Endothelial cell of umbilical vein (primary cell): ENCODE measurements around the gene ASL. TPM values are rescaled to one million over a fixed set of nuclear protein-coding genes. Genes with fewer than 3 reads are reported as not detected.

ENCODE experiments used
- BruUV-seq: library from RNA; stranded (reverse); fragments of 400-500 nt; replicated peaks from 2 replicates; lab custom pipeline; 2021; lab: Mats Ljungman, UMichigan
- CTCF ChIA-PET: fragments of 300-600, 350-600 bp; sonication (Branson Sonifier 250); formaldehyde crosslinking; loops from one replicate; lab custom pipeline; 2021; ENCODE audit warnings: antibody characterized with exemption, inconsistent platforms; lab: Charles Lee
- POLR2A ChIA-PET: fragments of 300-600, 350-600 bp; sonication (Branson Sonifier 250); formaldehyde crosslinking; loops from one replicate; lab custom pipeline; 2021; ENCODE audit warnings: antibody characterized with exemption, inconsistent platforms; lab: Charles Lee
- DNase-seq: peaks from one replicate; pipeline ENCODE4 v3.0.0-alpha.2; 2011; ENCODE audit warnings: low read depth, low spot score
- FAIRE-seq: peaks from 2 replicates; lab custom pipeline; 2011; peaks lifted over from hg19 to GRCh38; lab: Jason Lieb, UNC
- H2AFZ ChIP-seq: 2 replicates; pipeline ENCODE4 v1.6.0; 2012; ENCODE audit warnings: low read depth, low read length, control low read depth, inconsistent platforms
- H3K27ac ChIP-seq: 2 replicates; pipeline ENCODE4 v1.5.1; 2011; ENCODE audit warnings: low read depth, mild to moderate bottlenecking, control low read depth, low read length, moderate library complexity; ENCODE audit not compliant: insufficient read depth
- H3K27me3 ChIP-seq, 2 experiments: 2 replicates each; pipeline versions ENCODE4 v1.6.0 to v1.6.1; 2011; ENCODE audit warnings: low read length in 2 of 2, mixed read lengths in 1 of 2; ENCODE audit not compliant: control insufficient read depth in 2 of 2, insufficient read depth in 2 of 2
- H3K36me3 ChIP-seq, 2 experiments: 2 replicates in 1 of 2; 3 replicates in 1 of 2; pipeline ENCODE4 v1.5.1; 2011; ENCODE audit warnings: low read length in 2 of 2, mild to moderate bottlenecking in 1 of 2, moderate library complexity in 1 of 2; ENCODE audit not compliant: control insufficient read depth in 2 of 2, insufficient read depth in 2 of 2; ENCODE audit errors: extremely low read depth in 1 of 2
- H3K4me1 ChIP-seq: 3 replicates; pipeline ENCODE4 v1.5.1; 2011; ENCODE audit warnings: mild to moderate bottlenecking, low read length; ENCODE audit not compliant: control insufficient read depth, insufficient read depth; ENCODE audit errors: extremely low read depth
- H3K4me2 ChIP-seq: 2 replicates; pipeline ENCODE4 v1.6.1; 2011; ENCODE audit warnings: low read length, control low read depth, mixed read lengths; ENCODE audit not compliant: insufficient read depth
- H3K4me3 ChIP-seq, 3 experiments: fragments of 200-600 bp in 1 of 3; sonication (generic), shearing (Covaris generic) in 1 of 3; replicated peaks in 1 of 3; 2 replicates each; pipeline ENCODE4 v1.5.1; 2011 to 2016; ENCODE audit warnings: control low read depth in 3 of 3, low read length in 3 of 3, mild to moderate bottlenecking in 2 of 3, inconsistent platforms in 1 of 3, low read depth in 1 of 3, moderate library complexity in 1 of 3; ENCODE audit not compliant: insufficient read depth in 1 of 3
- H3K79me2 ChIP-seq: 2 replicates; pipeline ENCODE4 v1.6.0; 2012; ENCODE audit warnings: low read length, inconsistent platforms; ENCODE audit not compliant: control insufficient read depth, insufficient read depth
- H3K9ac ChIP-seq: replicated peaks from 2 replicates; pipeline ENCODE3; 2011; ENCODE audit warnings: low read length, control low read depth; ENCODE audit not compliant: insufficient read depth; ENCODE audit errors: extremely low read depth
- H3K9me1 ChIP-seq: replicated peaks from 3 replicates; pipeline ENCODE4 v1.6.0; 2011; ENCODE audit warnings: mild to moderate bottlenecking, low read length; ENCODE audit not compliant: control insufficient read depth, insufficient read depth; ENCODE audit errors: extremely low read depth
- H3K9me3 ChIP-seq: replicated peaks from 2 replicates; pipeline ENCODE4 v1.5.1; 2012; ENCODE audit warnings: low read length, inconsistent platforms; ENCODE audit not compliant: control insufficient read depth, insufficient read depth
- H4K20me1 ChIP-seq: replicated peaks from 2 replicates; pipeline ENCODE3; 2011; ENCODE audit warnings: mild to moderate bottlenecking, low read length; ENCODE audit not compliant: control insufficient read depth, insufficient read depth; ENCODE audit errors: extremely low read depth
- CTCF ChIP-seq, 2 donors: IDR thresholded peaks; 1 replicate in 1 of 2; 2 replicates in 1 of 2; pipeline ENCODE4 v1.5.1; 2011; ENCODE audit warnings: low read length in 2 of 2, mild to moderate bottlenecking in 2 of 2, moderate library complexity in 2 of 2, control low read depth in 1 of 2, inconsistent platforms in 1 of 2, low read depth in 1 of 2; ENCODE audit not compliant: insufficient read depth in 1 of 2; ENCODE audit errors: extremely low read depth in 1 of 2
- EZH2 ChIP-seq: IDR thresholded peaks from 2 replicates; pipeline ENCODE4 v1.6.1; 2012; ENCODE audit warnings: borderline replicate concordance, low read depth, mild to moderate bottlenecking, moderate library complexity, low read length, inconsistent platforms; ENCODE audit not compliant: severe bottlenecking
- GATA2 ChIP-seq: IDR thresholded peaks from 2 replicates; pipeline ENCODE4 v1.7.0; 2011; ENCODE audit warnings: low read depth, mild to moderate bottlenecking, moderate library complexity, mixed read lengths, low read length; ENCODE audit not compliant: insufficient read length, insufficient read depth
- JUN ChIP-seq: IDR thresholded peaks from 2 replicates; pipeline ENCODE4 v1.6.1; 2011; ENCODE audit warnings: borderline replicate concordance, low read depth; ENCODE audit not compliant: insufficient read length, insufficient read depth
- MYC ChIP-seq: IDR thresholded peaks from one replicate; pipeline ENCODE4 v1.6.1; 2011; ENCODE audit warnings: mild to moderate bottlenecking, low read depth, low read length
- POLR2A ChIP-seq: IDR thresholded peaks from 2 replicates; pipeline ENCODE4 v1.6.1; 2012; ENCODE audit warnings: low read depth, mild to moderate bottlenecking, control low read depth, low read length
- POLR2AphosphoS5 ChIP-seq: IDR thresholded peaks from 2 replicates; pipeline ENCODE4 v1.6.1; 2012; ENCODE audit warnings: low read depth, mild to moderate bottlenecking, control low read depth, low read length, moderate library complexity; ENCODE audit not compliant: insufficient read depth
- dilution Hi-C: fragments of 300-500 bp; cut with MboI; formaldehyde crosslinking; loops from one replicate; pipeline ENCODE4 v1.15.0; 2019; ENCODE audit warnings: low sequenced_read_pairs; ENCODE audit not compliant: extremely low pct_ligation_motif_present
- intact Hi-C: fragments of 100-400 bp; cut with micrococcal nuclease; formaldehyde crosslinking; loops from one replicate; pipeline ENCODE4 v1.10.0; 2022
- polyA plus RNA-seq, 4 experiments: library from polyadenylated mRNA; depleted of rRNA in 3 of 4; stranded (reverse) in 3 of 4; unstranded in 1 of 4; fragments of >200 nt; gene quantifications; 2 replicates each; pipeline versions ENCODE4 v1.2.1 to v1.2.3, GENCODE V29; 2011 to 2012; ENCODE audit warnings: missing spikeins in 1 of 4
- total RNA-seq: library from RNA; stranded (reverse); gene quantifications from 2 replicates; pipeline ENCODE4 v1.2.3, GENCODE V29; 2021
- TF ChIP-seq, protein P1 (sequence below): IDR thresholded peaks from 2 replicates; pipeline ENCODE4 v1.6.1; 2011; ENCODE audit not compliant: insufficient read depth, insufficient read length

ASL gene
- total and polyA plus RNA-seq, 2 donors (not counting 3 experiments of a cell fraction or from before 2014, with no cell fraction given) = 50.5 to 57.8 TPM

GRCh38 chr7:66092654-66093053 is 17.0 kb downstream of the ASL start:
- H3K4me3 ChIP-seq = no peak overlapping the region
- peaks cover 0 to 4% of the 10 kb centered on the region in 2 experiments for H3K36me3 ChIP-seq
- DNase-seq (no peak), FAIRE-seq (no peak)
- BruUV-seq = no TSS peak
- no peak for TF ChIP-seq POLR2AphosphoS5
- no peak for TF ChIP-seq EZH2
- no peak for TF ChIP-seq POLR2A
- no peak for TF ChIP-seq JUN
- TF ChIP-seq CTCF (IDR thresholded peaks at IDR 0.05; ENCODE audit: extremely low read depth in 1 of 2, insufficient read depth in 1 of 2, low read depth in 1 of 2, low read length in 2 of 2) = no peak
- no peak for TF ChIP-seq MYC
- TF ChIP-seq, protein P1, sequence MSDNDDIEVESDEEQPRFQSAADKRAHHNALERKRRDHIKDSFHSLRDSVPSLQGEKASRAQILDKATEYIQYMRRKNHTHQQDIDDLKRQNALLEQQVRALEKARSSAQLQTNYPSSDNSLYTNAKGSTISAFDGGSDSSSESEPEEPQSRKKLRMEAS = no peak
- no peak for TF ChIP-seq GATA2
- no peaks in the 10 kb centered on the region for H3K9me1 ChIP-seq
- no peak overlapping the region for H3K9ac ChIP-seq
- H2AFZ ChIP-seq = no peak overlapping the region
- no peaks in the 10 kb centered on the region for H3K79me2 ChIP-seq
- H3K4me2 ChIP-seq = no peak overlapping the region
- H3K9me3 ChIP-seq = no peaks in the 10 kb centered on the region
- no peaks in the 10 kb centered on the region for H3K4me1 ChIP-seq
- ChIA-PET POLR2A (no interaction called here), CTCF (no interaction called here)
- dilution Hi-C loops = no loop called here
- H4K20me1 ChIP-seq = no peaks in the 10 kb centered on the region
- no peaks in the 10 kb centered on the region for H3K27me3 ChIP-seq
- intact Hi-C loops = no loop called here
- H3K27ac ChIP-seq = no peak overlapping the region
